K562 (cell line): ENCODE measurements around the gene TOR1A. TPM values are rescaled to one million over a fixed set of nuclear protein-coding genes. Genes with fewer than 3 reads are reported as not detected.

Experiments
- ATAC-seq: fragments of 200-7000 bp; cut with Tn5 transposase; 3 replicates; pipeline ENCODE4 v1.9.1; 2020; ENCODE audit warnings: moderate library complexity
- BruUV-seq: library from RNA; stranded (reverse); fragments of 400-500 nt; replicated peaks from 2 replicates; lab custom pipeline; 2021; lab: Mats Ljungman, UMichigan
- CTCF ChIA-PET: fragments of 300-600 bp; formaldehyde crosslinking; extraction: SDS; loops from one replicate; lab custom pipeline; 2021; ENCODE audit warnings: low intra/inter-chr PET ratio; lab: Yijun Ruan, JAX
- POLR2A ChIA-PET: fragments of 300-600, 350-650 bp; sonication (Branson Sonifier 250); formaldehyde crosslinking; extraction: SDS; loops from one replicate; lab custom pipeline; 2021; ENCODE audit warnings: antibody characterized with exemption, inconsistent platforms; lab: Yijun Ruan, JAX
- DNase-seq, 4 experiments: peaks; one replicate each; pipeline versions ENCODE4 v3.0.0 to v3.0.0-alpha.2; 2011 to 2018; ENCODE audit warnings: low spot score in 3 of 4, mixed read lengths in 3 of 4; ENCODE audit errors: extremely low read depth in 1 of 4
- FAIRE-seq: peaks from 2 replicates; lab custom pipeline; 2011; peaks lifted over from hg19 to GRCh38; lab: Jason Lieb, UNC
- H2AFZ ChIP-seq: 2 replicates; pipeline ENCODE4 v1.6.0; 2011; ENCODE audit warnings: low read depth, low read length, control low read depth, inconsistent platforms
- H3K27ac ChIP-seq: fragments of 200-600 bp; 3 replicates; pipeline ENCODE4 v1.8.0; 2011; ENCODE audit warnings: low read depth, mild to moderate bottlenecking, control low read depth, inconsistent platforms, low read length, moderate library complexity, mixed read lengths; ENCODE audit errors: extremely low read depth
- H3K27me3 ChIP-seq, 2 experiments: fragments of 300-600 bp in 1 of 2; 2 replicates in 1 of 2; 3 replicates in 1 of 2; pipeline versions ENCODE4 v1.6.0 to v1.8.0; 2011; ENCODE audit warnings: inconsistent platforms in 2 of 2, low read length in 2 of 2, mild to moderate bottlenecking in 1 of 2, mixed read lengths in 1 of 2, moderate library complexity in 1 of 2; ENCODE audit not compliant: control insufficient read depth in 2 of 2, insufficient read depth in 2 of 2
- H3K36me3 ChIP-seq: fragments of 300-600 bp; 3 replicates; pipeline ENCODE4 v1.8.0; 2011; ENCODE audit warnings: mild to moderate bottlenecking, low read length, inconsistent platforms; ENCODE audit not compliant: control insufficient read depth, insufficient read depth
- H3K4me1 ChIP-seq, 2 experiments: fragments of 200-600 bp in 1 of 2; replicated peaks in 1 of 2; 2 replicates in 1 of 2; 3 replicates in 1 of 2; pipeline versions ENCODE4 v1.5.1 to v1.8.0; 2011; ENCODE audit warnings: inconsistent platforms in 2 of 2, low read length in 2 of 2, mild to moderate bottlenecking in 1 of 2, mixed read lengths in 1 of 2, moderate library complexity in 1 of 2; ENCODE audit not compliant: control insufficient read depth in 2 of 2, insufficient read depth in 2 of 2
- H3K4me2 ChIP-seq: 2 replicates; pipeline ENCODE4 v1.6.1; 2011; ENCODE audit warnings: low read length, control low read depth, inconsistent platforms, mixed read lengths; ENCODE audit not compliant: insufficient read depth
- H3K4me3 ChIP-seq: fragments of 200-600 bp; sonication (generic), shearing (Covaris generic); 2 replicates; pipeline ENCODE4 v1.5.1; 2016; ENCODE audit warnings: control low read depth, inconsistent platforms
- H3K79me2 ChIP-seq: fragments of 200-600 bp; 3 replicates; pipeline ENCODE4 v1.8.0; 2011; ENCODE audit warnings: low read length, inconsistent platforms; ENCODE audit not compliant: control insufficient read depth, insufficient read depth
- H3K9ac ChIP-seq, 2 experiments: 2 replicates each; pipeline versions ENCODE4 v1.6.0 to v1.6.1; 2011; ENCODE audit warnings: low read depth in 2 of 2, low read length in 2 of 2, control low read depth in 1 of 2, inconsistent platforms in 1 of 2, mild to moderate bottlenecking in 1 of 2, mixed read lengths in 1 of 2; ENCODE audit not compliant: insufficient read depth in 1 of 2
- H3K9me1 ChIP-seq: one replicate; pipeline ENCODE4 v1.6.0; 2011; ENCODE audit warnings: inconsistent platforms, mild to moderate bottlenecking, low read length, moderate library complexity; ENCODE audit not compliant: control insufficient read depth, insufficient read depth
- H3K9me3 ChIP-seq: replicated peaks from 2 replicates; pipeline ENCODE4 v1.5.1; 2011; ENCODE audit warnings: low read depth, low read length, inconsistent platforms; ENCODE audit not compliant: control insufficient read depth, insufficient read depth
- H4K20me1 ChIP-seq: replicated peaks from 2 replicates; pipeline ENCODE4 v1.6.1; 2011; ENCODE audit warnings: low read length, inconsistent platforms, mixed read lengths; ENCODE audit not compliant: control insufficient read depth, insufficient read depth
- ADNP ChIP-seq: fragments of 200-800 bp; sonication (Bioruptor generic); IDR thresholded peaks from 2 replicates; pipeline ENCODE4 v1.6.1; 2016; ENCODE audit warnings: missing genetic modification characterization, missing compliant biosample characterization
- BCL6 ChIP-seq: fragments of 250-450 bp; sonication (Bioruptor Pico); IDR thresholded peaks from 2 replicates; pipeline ENCODE4 v1.4.0; 2020
- BRF1 ChIP-seq: IDR thresholded peaks from 3 replicates; pipeline ENCODE4 v1.6.1; 2011; ENCODE audit warnings: borderline replicate concordance, mild to moderate bottlenecking; ENCODE audit not compliant: insufficient read length; ENCODE audit errors: extremely low read depth
- CBX8 ChIP-seq: fragments of 200-600 bp; sonication (generic); IDR thresholded peaks from 2 replicates; pipeline ENCODE4 v1.6.1; 2012; ENCODE audit warnings: borderline replicate concordance, mixed run types, low read depth, mild to moderate bottlenecking, moderate library complexity, mixed read lengths, low read length, control low read depth, inconsistent platforms; ENCODE audit not compliant: poor library complexity, severe bottlenecking; ENCODE audit errors: extremely low read depth
- ESRRA ChIP-seq: fragments of 450-650 bp; IDR thresholded peaks from 2 replicates; pipeline ENCODE4 v1.6.1; 2014; ENCODE audit warnings: low read depth, mild to moderate bottlenecking, moderate library complexity, borderline replicate concordance
- ID3 ChIP-seq, 2 experiments: fragments of 250-450 bp in 1 of 2; fragments of 450-650 bp in 1 of 2; sonication (Bioruptor Pico) in 1 of 2; IDR thresholded peaks; 2 replicates each; pipeline versions ENCODE4 v1.6.1 to v1.8.0; 2016 to 2021; ENCODE audit warnings: mild to moderate bottlenecking in 2 of 2, moderate library complexity in 2 of 2, missing compliant biosample characterization in 1 of 2, missing genetic modification characterization in 1 of 2
- JUN ChIP-seq, 2 experiments: sonication (generic) in 1 of 2; formaldehyde crosslinking in 1 of 2; IDR thresholded peaks; 2 replicates each; pipeline versions ENCODE4 v1.6.1 to v1.8.0; 2012 to 2022; ENCODE audit warnings: borderline replicate concordance in 2 of 2, mild to moderate bottlenecking in 2 of 2, improper control_type of control experiment in 1 of 2, low read depth in 1 of 2, low read length in 1 of 2, missing genetic modification reagents in 1 of 2
- KAT7 ChIP-seq: sonication (generic); formaldehyde crosslinking; IDR thresholded peaks from 2 replicates; pipeline ENCODE4 v1.8.0; 2022; ENCODE audit warnings: missing genetic modification reagents, mild to moderate bottlenecking, borderline replicate concordance
- MAFG ChIP-seq: fragments of 450-650 bp; conservative IDR thresholded peaks from 2 replicates; pipeline ENCODE4 v1.6.1; 2016; ENCODE audit warnings: missing genetic modification characterization, missing compliant biosample characterization
- POLR2B ChIP-seq: fragments of 450-650 bp; IDR thresholded peaks from 2 replicates; pipeline ENCODE4 v1.6.1; 2018; ENCODE audit warnings: low read depth; ENCODE audit not compliant: partially characterized antibody
- POLR2G ChIP-seq: fragments of 200-400 bp; formaldehyde crosslinking; IDR thresholded peaks from 2 replicates; pipeline ENCODE4 v1.6.1; 2017; ENCODE audit warnings: low read depth, mild to moderate bottlenecking, antibody characterized with exemption, low read length, moderate library complexity
- WHSC1 ChIP-seq: IDR thresholded peaks from one replicate; pipeline ENCODE4 v1.6.1; 2012; ENCODE audit warnings: low read length, control low read depth, inconsistent platforms
- ZNF197 ChIP-seq: fragments of 200-800 bp; sonication (Bioruptor generic); IDR thresholded peaks from 2 replicates; pipeline ENCODE4 v1.6.1; 2016; ENCODE audit warnings: low read depth, missing genetic modification characterization, missing compliant biosample characterization
- ZNF23 ChIP-seq: fragments of 250-450 bp; sonication (Bioruptor Pico); IDR thresholded peaks from 2 replicates; pipeline ENCODE4 v1.4.0; 2020; ENCODE audit warnings: mild to moderate bottlenecking
- WGBS: fragments of 100-300 bp; shearing (Covaris generic); methylation state at CpG from one replicate; pipeline ENCODE4 v1.1.6; 2016; ENCODE audit warnings: low coverage, mixed read lengths; ENCODE audit not compliant: insufficient coverage; ENCODE audit errors: missing lambda C conversion rate; 5-methylcytosine and 5-hydroxymethylcytosine counted together
- in situ Hi-C: fragments of 300-500 bp; cut with MboI; formaldehyde crosslinking; loops from 4 replicates; pipeline ENCODE4 v1.15.0; 2018; ENCODE audit warnings: inconsistent platforms, mixed read lengths
- intact Hi-C: fragments of 100-400 bp; cut with micrococcal nuclease; formaldehyde crosslinking; loops from 2 replicates; pipeline ENCODE4 v1.14.2; 2022
- polyA plus RNA-seq, 8 experiments: library from polyadenylated mRNA; depleted of rRNA in 4 of 8; stranded (reverse) in 5 of 8; unstranded in 3 of 8; fragments of >200 nt; fragmentation: Nextera tagmentation in 2 of 8; fragmentation: Illumina TruSeq in 1 of 8; extraction: Ambion mirVana in 2 of 8; extraction: Trizol in 1 of 8; gene quantifications; 2 replicates each; pipeline versions ENCODE4 v1.2.1 to v1.2.3, GENCODE V29; 2011 to 2014; ENCODE audit warnings: inconsistent platforms in 1 of 8, missing spikeins in 1 of 8
- total RNA-seq, 7 experiments: library from RNA; depleted of rRNA in 6 of 7; stranded (reverse); fragments of >200 nt in 6 of 7; fragmentation: Illumina TruSeq in 2 of 7; extraction: Trizol in 2 of 7; gene quantifications; 2 replicates each; pipeline versions ENCODE4 v1.2.1 to v1.2.3, GENCODE V29; 2011 to 2021; ENCODE audit warnings: low replicate concordance in 1 of 7
- TF ChIP-seq, protein P1 (sequence below): fragments of 250-450 bp; sonication (Bioruptor Pico); IDR thresholded peaks from 2 replicates; pipeline ENCODE4 v1.4.0; 2020; ENCODE audit warnings: mild to moderate bottlenecking, moderate library complexity

Gene TOR1A
- total and polyA plus RNA-seq, 9 of the 15 experiments (the other 6 are each of a cell fraction or from before 2014, with no cell fraction given): 4.5 to 85.8 (median 51.3) TPM

DNA sequence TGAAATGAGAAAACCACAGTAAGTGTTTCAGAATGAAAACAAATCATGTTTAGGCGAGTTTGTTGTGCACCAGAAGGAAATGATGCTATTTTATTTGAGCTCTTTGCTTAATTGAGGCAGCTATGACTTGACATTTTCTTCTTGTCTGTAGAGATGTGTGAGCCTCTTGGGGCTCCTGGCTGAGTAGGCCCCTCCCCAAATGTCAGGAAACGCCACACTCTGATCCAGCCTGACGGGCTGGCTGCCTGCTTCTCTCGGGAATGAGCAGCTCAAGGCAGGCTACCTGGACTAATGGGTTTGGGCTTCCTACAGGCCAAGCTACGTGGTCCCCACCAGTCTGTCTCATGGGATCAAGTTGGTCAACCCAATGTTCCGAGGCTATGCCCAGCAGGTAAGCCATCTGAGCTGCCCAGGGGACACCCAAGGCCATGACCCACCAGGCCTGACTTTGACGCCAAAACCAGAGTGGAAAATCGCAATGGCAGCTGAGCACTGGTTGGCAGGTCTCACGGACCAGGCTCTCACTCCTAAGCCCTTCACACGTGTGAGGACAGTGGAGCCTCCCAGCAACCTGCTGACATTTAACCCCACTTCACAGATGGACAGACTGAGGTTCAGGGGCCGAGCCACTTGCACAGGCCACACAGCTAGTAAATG is 41.2 kb upstream of the TOR1A start:
- peak overlapping the region; percentile 75 for H3K27ac ChIP-seq
- no TSS peak for BruUV-seq
- FAIRE-seq: peak; percentile 26
- ATAC-seq: no peak
- 60% methylated on average over 11 of the region's 11 CpGs for WGBS
- peaks cover 4% of the 10 kb centered on the region for H3K9me1 ChIP-seq
- intact Hi-C loops (no loop called here), in situ Hi-C loops (no loop called here)
- no peak overlapping the region for H3K4me3 ChIP-seq
- peaks cover 88% of the 10 kb centered on the region for H3K36me3 ChIP-seq
- H3K79me2 ChIP-seq: peaks cover 21% of the 10 kb centered on the region
- H4K20me1 ChIP-seq: no peaks in the 10 kb centered on the region
- ChIA-PET POLR2A (interaction anchor here (0.5 to 9.4 kb wide), 8 partner anchors 10 to 1619 kb away, joined by 3 to 91 read pairs (median 5); no protein-coding TSS in a partner anchor), CTCF (no interaction called here)
- peak overlapping the region; percentile 11; the same call in 1 of the 2 replicates for H3K4me2 ChIP-seq
- no peaks in the 10 kb centered on the region for H3K27me3 ChIP-seq
- peak overlapping the region; percentile 42 to 87 for H3K9ac ChIP-seq
- peak in 1 of 4 experiments; percentile 57 for DNase-seq
- no peak overlapping the region for H2AFZ ChIP-seq
- H3K9me3 ChIP-seq: no peaks in the 10 kb centered on the region
- H3K4me1 ChIP-seq: peaks cover 48 to 87% of the 10 kb centered on the region in 2 experiments
- TF ChIP-seq, protein P1, sequence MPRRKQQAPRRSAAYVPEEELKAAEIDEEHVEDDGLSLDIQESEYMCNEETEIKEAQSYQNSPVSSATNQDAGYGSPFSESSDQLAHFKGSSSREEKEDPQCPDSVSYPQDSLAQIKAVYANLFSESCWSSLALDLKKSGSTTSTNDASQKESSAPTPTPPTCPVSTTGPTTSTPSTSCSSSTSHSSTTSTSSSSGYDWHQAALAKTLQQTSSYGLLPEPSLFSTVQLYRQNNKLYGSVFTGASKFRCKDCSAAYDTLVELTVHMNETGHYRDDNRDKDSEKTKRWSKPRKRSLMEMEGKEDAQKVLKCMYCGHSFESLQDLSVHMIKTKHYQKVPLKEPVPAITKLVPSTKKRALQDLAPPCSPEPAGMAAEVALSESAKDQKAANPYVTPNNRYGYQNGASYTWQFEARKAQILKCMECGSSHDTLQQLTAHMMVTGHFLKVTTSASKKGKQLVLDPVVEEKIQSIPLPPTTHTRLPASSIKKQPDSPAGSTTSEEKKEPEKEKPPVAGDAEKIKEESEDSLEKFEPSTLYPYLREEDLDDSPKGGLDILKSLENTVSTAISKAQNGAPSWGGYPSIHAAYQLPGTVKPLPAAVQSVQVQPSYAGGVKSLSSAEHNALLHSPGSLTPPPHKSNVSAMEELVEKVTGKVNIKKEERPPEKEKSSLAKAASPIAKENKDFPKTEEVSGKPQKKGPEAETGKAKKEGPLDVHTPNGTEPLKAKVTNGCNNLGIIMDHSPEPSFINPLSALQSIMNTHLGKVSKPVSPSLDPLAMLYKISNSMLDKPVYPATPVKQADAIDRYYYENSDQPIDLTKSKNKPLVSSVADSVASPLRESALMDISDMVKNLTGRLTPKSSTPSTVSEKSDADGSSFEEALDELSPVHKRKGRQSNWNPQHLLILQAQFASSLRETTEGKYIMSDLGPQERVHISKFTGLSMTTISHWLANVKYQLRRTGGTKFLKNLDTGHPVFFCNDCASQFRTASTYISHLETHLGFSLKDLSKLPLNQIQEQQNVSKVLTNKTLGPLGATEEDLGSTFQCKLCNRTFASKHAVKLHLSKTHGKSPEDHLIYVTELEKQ (CRISPR knock-in tag): no peak
- TF ChIP-seq POLR2G: peak; percentile 26; the same call in 1 of the 2 replicates
- TF ChIP-seq ZNF23 (CRISPR knock-in tag): no peak
- TF ChIP-seq BRF1: no peak
- no peak for TF ChIP-seq ESRRA
- no peak for TF ChIP-seq KAT7 (CRISPR knock-in tag)
- no peak for TF ChIP-seq CBX8
- no peak for TF ChIP-seq JUN (IDR thresholded peaks at IDR 0.05; ENCODE audit: borderline replicate concordance, low read depth, low read length)
- TF ChIP-seq JUN (CRISPR knock-in tag; IDR thresholded peaks at IDR 0.05; ENCODE audit: borderline replicate concordance): no peak
- no peak for TF ChIP-seq BCL6 (CRISPR knock-in tag)
- TF ChIP-seq WHSC1: peak; percentile 89
- TF ChIP-seq ZNF197 (CRISPR knock-in tag): no peak
- peak; percentile 87 for TF ChIP-seq MAFG (tag)
- no peak for TF ChIP-seq ID3 (CRISPR knock-in tag; IDR thresholded peaks at IDR 0.05)
- 0 out of 2 replicates have a peak, but pooled peaks have one; percentile 15 for TF ChIP-seq ID3 (tag; IDR thresholded peaks at IDR 0.05)
- no peak for TF ChIP-seq POLR2B
- TF ChIP-seq ADNP: no peak
